ENCODE results near the gene CYP8B1. TPM values are rescaled to one million over a fixed set of nuclear protein-coding genes. Genes with fewer than 3 reads are reported as not detected.

Gene CYP8B1
- total RNA-seq, 1 donor from 2014 or later, result not detected

DNA sequence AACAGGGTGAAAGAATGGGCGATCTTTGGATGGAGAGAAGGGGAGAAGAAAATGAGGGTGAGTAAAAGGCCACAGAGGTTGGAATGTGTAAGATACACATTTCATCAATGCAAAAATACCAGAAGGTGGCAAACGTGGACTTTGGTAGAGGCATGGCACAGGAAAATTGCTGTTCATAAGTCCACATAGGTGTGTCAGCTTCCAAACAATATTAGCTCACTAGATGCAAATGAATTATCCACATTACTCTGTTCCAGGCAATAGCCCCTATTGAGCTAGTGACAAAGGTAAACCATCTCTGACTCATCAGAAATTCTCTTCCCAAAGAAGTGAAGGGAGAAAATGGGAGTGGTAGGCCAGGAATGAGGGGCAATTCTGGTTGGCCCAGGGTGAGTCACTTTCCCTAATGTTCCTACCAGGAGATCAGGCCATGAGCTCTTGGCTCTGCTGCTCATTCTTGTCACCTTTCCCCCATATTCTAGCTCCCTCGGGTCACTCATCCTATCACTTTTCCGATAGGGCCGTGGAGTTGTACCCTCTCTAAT is 46.5 kb downstream of the CYP8B1 start:
- no peak for DNase-seq (ENCODE audit: low spot score in 2 of 2)
- no peak for FAIRE-seq

GRCh38 chr3:42827654-42828053 is 48.0 kb downstream of the CYP8B1 start:
- DNase-seq (ENCODE audit: low spot score in 2 of 2) (no peak), FAIRE-seq (no peak)

- DNase-seq (ENCODE audit: low spot score in 2 of 2) (no peak), FAIRE-seq (no peak)
Observed at GRCh38 chr3:42827023-42827422, 48.7 kb downstream of the CYP8B1 start.

- FAIRE-seq, result no peak
- DNase-seq (ENCODE audit: low spot score in 2 of 2), result no peak
Observed at GRCh38 chr3:42826141-42826540, 49.5 kb downstream of the CYP8B1 start.

DNA sequence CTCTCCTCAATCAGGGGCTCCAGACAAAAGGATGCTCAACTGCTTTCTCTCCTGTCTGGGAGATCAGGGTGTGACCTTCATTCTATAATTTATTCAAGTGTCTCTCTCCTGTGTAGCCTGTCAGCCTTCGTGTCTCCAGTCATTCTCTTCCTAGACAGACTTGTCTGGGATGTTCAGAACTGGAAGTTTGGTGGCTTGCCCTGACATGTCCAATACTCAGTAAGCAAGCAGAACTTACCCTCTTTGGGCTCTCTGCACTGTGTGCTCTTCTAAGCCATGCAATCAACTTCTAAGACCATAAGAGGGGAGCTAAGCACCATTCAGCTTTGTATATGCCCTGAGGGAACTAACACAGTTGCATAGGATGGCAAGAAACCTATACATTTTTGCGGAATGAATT is 52.3 kb downstream of the CYP8B1 start:
- no peak for DNase-seq (ENCODE audit: low spot score in 2 of 2)
- no peak for FAIRE-seq

- FAIRE-seq (no peak), DNase-seq (ENCODE audit: low spot score in 2 of 2) (no peak)
Observed at GRCh38 chr3:42822828-42823227, 52.9 kb downstream of the CYP8B1 start.

Other genes with a start within 250 kb of the CYP8B1 start
- gene ZBTB47, start 222.2 kb downstream of the CYP8B1 start, total RNA-seq, result 19.6 TPM
- gene KLHL40, start 190.3 kb downstream of the CYP8B1 start, total RNA-seq, result 0.41 TPM
- gene HHATL, start 173.1 kb downstream of the CYP8B1 start, total RNA-seq, result not detected
- 2.4 TPM for gene CCDC13, start 102.6 kb downstream of the CYP8B1 start, total RNA-seq
- gene HIGD1A, start 71.4 kb downstream of the CYP8B1 start, total RNA-seq, result 127 TPM
- not detected for gene ACKR2, start 66.4 kb downstream of the CYP8B1 start, total RNA-seq
- 16.7 TPM for gene ZNF662, start 30.3 kb upstream of the CYP8B1 start, total RNA-seq
- 4.5 TPM for gene GASK1A, start 103.4 kb upstream of the CYP8B1 start, total RNA-seq
- 18.8 TPM for gene POMGNT2, start 230.2 kb upstream of the CYP8B1 start, total RNA-seq

All from frontal cortex (tissue), 4 donors.